Naive thymus-derived CD8-positive, alpha-beta T cell (primary cell): ENCODE results near the gene PDE8B. TPM values are rescaled to one million over a fixed set of nuclear protein-coding genes. Genes with fewer than 3 reads are reported as not detected.

Source experiments
- ATAC-seq, 2 donors: fragments of 150-1000 bp; cut with Tn5 transposase in 1 of 2; sonication (Bioruptor Pico), chemical (Tn5 transposase) in 1 of 2; 1 replicate in 1 of 2; 2 replicates in 1 of 2; pipeline ENCODE4 v1.10.0; 2021; ENCODE audit warnings: mild to moderate bottlenecking in 2 of 2, moderate library complexity in 2 of 2
- POLR2A ChIA-PET: fragments of 350-600 bp; sonication (Branson Sonifier 250); formaldehyde crosslinking; loops from one replicate; lab custom pipeline; 2021; ENCODE audit warnings: antibody characterized with exemption; lab: Charles Lee
- DNase-seq, 10 donors: peaks; one replicate each; pipeline versions ENCODE4 v3.0.0 to v3.0.0-alpha.2; 2020 to 2022
- H3K27ac Mint-ChIP-seq, 10 donors: one replicate each; pipeline ENCODE4 v1.8.0; 2020 to 2022; ENCODE audit warnings: mild to moderate bottlenecking in 10 of 10, mixed read lengths in 10 of 10, moderate library complexity in 4 of 10, inconsistent platforms in 1 of 10
- H3K27me3 Mint-ChIP-seq, 5 donors: one replicate each; pipeline ENCODE4 v1.8.0; 2021 to 2022; ENCODE audit warnings: mixed read lengths in 5 of 5
- H3K36me3 Mint-ChIP-seq, 3 donors: one replicate each; pipeline ENCODE4 v1.8.0; 2020 to 2022; ENCODE audit warnings: mixed read lengths in 3 of 3, mild to moderate bottlenecking in 2 of 3, inconsistent platforms in 1 of 3
- H3K4me1 Mint-ChIP-seq, 4 donors: one replicate each; pipeline ENCODE4 v1.8.0; 2021 to 2022; ENCODE audit warnings: mixed read lengths in 4 of 4
- H3K4me3 Mint-ChIP-seq, 10 donors: one replicate each; pipeline ENCODE4 v1.8.0; 2020 to 2022; ENCODE audit warnings: mild to moderate bottlenecking in 10 of 10, mixed read lengths in 10 of 10, moderate library complexity in 6 of 10, inconsistent platforms in 1 of 10
- H3K9me3 Mint-ChIP-seq, 9 donors: one replicate each; pipeline ENCODE4 v1.8.0; 2020 to 2022; ENCODE audit warnings: mixed read lengths in 9 of 9, mild to moderate bottlenecking in 3 of 9, inconsistent platforms in 1 of 9, moderate library complexity in 1 of 9
- polyA plus RNA-seq, 3 donors: library from polyadenylated mRNA; unstranded; fragments of 300-500 nt; fragmentation: Illumina TruSeq; gene quantifications; one replicate each; pipeline ENCODE4 v1.2.3, GENCODE V29; 2021
- total RNA-seq, 8 experiments: library from RNA in 2 of 8; stranded (reverse) in 2 of 8; gene quantifications; one replicate each; pipeline ENCODE4 v1.2.3 and lab custom pipeline; 2021 to 2026

Gene PDE8B
- total and polyA plus RNA-seq, 5 experiments from 2014 or later: 0.03 to 0.52 (median 0.12) TPM; not detected in 1

DNA sequence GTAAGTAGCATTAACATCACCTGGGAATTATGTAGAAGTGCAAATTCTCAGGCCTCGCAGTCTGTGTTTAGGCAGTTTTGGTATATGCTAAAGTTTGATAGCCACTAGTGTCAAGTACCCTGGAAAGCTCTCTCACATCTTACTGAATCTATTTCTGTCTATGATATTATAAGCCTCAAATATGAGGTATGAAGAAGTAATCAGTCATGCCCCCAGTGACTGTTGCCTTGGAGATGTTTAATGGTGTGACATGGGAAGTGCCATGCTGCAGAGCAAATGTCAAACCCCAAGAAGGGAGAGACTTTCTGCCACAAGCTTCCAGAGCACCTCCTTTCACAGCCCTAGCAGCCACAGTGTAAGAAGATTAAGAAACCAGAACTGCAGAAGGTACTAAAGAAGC is 9.8 kb upstream of the PDE8B start:
- no peak overlapping the region for H3K4me3 Mint-ChIP-seq
- peaks cover 0 to 5% (median 0%) of the 10 kb centered on the region in 5 donors for H3K27me3 Mint-ChIP-seq
- POLR2A ChIA-PET: interaction anchor here (1.1 kb wide), 1 partner anchor 8 kb away, joined by 3 read pairs; no protein-coding TSS in a partner anchor
- H3K36me3 Mint-ChIP-seq: peaks cover 0 to 16% (median 13%) of the 10 kb centered on the region in 3 donors
- ATAC-seq: no peak
- no peak overlapping the region for H3K27ac Mint-ChIP-seq
- DNase-seq: no peak
- H3K4me1 Mint-ChIP-seq: peaks cover 0 to 3% (median 0%) of the 10 kb centered on the region in 4 donors
- H3K9me3 Mint-ChIP-seq: peaks cover 6 to 29% (median 17%) of the 10 kb centered on the region in 9 donors

DNA sequence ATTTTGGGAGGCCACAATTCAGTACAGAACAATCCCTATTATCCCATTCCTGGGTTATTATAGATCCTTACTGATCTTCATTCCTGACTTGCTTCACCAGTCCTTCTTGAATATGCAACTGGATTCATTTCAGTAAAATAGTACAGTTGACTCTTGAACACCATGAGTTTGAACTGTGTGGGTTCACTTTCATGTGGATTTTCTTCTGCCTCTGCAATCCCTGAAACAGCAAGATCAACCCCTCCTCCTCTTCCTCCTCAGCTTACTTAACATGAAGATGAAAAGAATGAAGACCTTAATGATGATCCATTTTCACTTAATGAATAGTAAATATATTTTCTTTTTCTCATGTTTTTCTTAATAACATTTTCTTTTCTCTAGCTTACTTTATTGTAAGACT is 8.3 kb upstream of the PDE8B start:
- Mint-ChIP-seq H3K9me3 (peaks cover 6 to 19% (median 12%) of the 10 kb centered on the region in 9 donors), H3K36me3 (peaks cover 0 to 16% (median 13%) of the 10 kb centered on the region in 3 donors), H3K4me1 (peaks cover 0 to 3% (median 0%) of the 10 kb centered on the region in 4 donors), H3K27me3 (peaks cover 0 to 5% (median 0%) of the 10 kb centered on the region in 5 donors), H3K4me3 (no peak overlapping the region), H3K27ac (no peak overlapping the region)
- DNase-seq (no peak), ATAC-seq (no peak)
- POLR2A ChIA-PET: no interaction called here

DNA sequence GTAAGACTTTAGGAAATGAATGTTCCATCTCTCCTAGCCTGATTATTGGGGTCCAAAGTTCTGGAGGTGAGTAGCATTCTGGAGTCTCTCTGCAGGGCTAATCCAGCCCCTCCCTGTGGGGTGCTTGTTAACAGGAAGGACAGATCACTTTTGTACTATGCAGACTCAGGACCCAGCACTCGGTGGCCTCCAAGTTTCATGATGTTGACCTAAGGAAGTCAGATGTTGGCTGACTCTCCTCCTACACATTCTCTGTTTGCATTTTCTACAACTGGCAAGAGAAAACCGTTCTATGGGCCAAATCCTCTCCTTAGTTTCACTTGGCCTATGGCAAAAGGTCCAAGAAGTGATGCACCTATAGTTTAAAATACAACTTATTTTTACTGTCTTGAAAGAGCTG is 5.5 kb upstream of the PDE8B start:
- peaks cover 13 to 20% (median 15%) of the 10 kb centered on the region in 5 donors for H3K27me3 Mint-ChIP-seq
- H3K36me3 Mint-ChIP-seq: peaks cover 0 to 3% (median 0%) of the 10 kb centered on the region in 3 donors
- no peak overlapping the region for H3K27ac Mint-ChIP-seq
- H3K9me3 Mint-ChIP-seq: peaks cover 0 to 5% (median 0%) of the 10 kb centered on the region in 9 donors
- POLR2A ChIA-PET: no interaction called here
- no peak for ATAC-seq
- no peak for DNase-seq
- H3K4me3 Mint-ChIP-seq: no peak overlapping the region
- H3K4me1 Mint-ChIP-seq: peaks cover 3 to 7% (median 5%) of the 10 kb centered on the region in 4 donors

DNA sequence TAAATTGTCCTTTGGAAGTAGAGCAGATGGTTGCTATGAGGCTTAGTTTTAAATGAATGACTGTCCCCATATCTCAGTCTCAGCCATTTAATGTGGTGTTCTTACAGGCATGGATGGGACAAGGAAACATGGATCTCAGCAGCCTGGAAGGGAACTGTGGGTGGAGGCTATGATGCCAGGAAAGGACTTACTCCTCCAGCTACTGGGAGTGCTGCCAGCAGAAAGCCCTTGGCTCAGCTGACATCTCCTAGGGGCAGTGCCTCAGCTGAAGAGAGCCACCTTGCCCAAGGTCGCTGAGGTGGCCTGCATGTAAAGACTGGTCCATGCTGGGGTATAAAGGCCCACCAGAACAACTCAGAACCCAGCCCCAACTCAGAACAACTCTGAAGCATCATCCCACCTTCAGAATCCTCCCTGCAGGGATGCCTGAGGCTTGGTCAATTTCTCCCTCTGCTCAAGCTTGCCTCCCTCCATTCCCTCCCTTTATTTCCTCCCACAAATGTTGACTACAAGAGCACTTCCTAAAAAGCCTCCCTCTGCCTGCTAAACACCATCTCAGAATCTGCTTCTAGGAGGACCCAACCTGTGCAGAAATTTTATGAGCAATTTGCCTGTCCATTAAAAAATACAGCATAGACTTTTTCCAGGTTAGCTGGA is 1.8 kb upstream of the PDE8B start:
- H3K27me3 Mint-ChIP-seq: peaks cover 34 to 45% (median 40%) of the 10 kb centered on the region in 5 donors
- no peak for ATAC-seq
- H3K9me3 Mint-ChIP-seq: peaks cover 0 to 2% (median 0%) of the 10 kb centered on the region in 9 donors
- no peak for DNase-seq
- peaks cover 7 to 17% (median 13%) of the 10 kb centered on the region in 4 donors for H3K4me1 Mint-ChIP-seq
- POLR2A ChIA-PET: interaction anchor here (1.0 kb wide), 1 partner anchor 8 kb away, joined by 3 read pairs; no protein-coding TSS in a partner anchor
- peaks cover 0 to 9% (median 3%) of the 10 kb centered on the region in 3 donors for H3K36me3 Mint-ChIP-seq
- H3K27ac Mint-ChIP-seq: no peak overlapping the region
- peak overlapping the region in 7 of 10 donors; percentile 27 to 89 (median 84) for H3K4me3 Mint-ChIP-seq

DNA sequence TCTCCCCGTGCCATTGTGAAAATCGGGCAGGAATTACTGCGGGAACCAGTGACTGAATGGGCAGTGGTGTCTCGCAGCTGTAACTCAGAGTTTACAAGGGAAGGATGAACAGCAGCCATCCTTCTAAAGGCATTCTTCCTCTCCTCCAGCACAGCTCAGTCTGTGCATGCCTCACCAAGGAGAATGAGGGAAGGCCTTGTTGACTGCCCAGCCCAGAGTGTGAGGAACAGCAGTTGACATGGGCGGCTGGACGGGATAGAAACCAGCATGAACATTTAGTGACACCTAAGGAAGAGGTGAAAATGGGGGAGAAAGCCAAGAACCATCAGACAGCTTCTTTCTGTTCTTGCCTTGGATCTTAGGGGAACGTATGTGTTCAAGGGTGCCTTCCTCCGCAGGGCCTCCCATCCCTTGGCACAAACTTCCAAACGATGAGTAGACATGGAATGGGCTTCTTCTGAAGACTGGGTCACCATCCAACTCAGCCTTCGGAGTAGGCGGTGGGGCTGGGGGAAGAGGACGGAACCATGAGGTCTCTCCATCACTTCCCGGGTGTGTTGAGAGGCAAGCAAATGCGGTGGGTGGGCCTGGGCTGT is 887 bp upstream of the PDE8B start:
- H3K27ac Mint-ChIP-seq: peak overlapping the region in 4 of 10 donors; percentile 22 to 79 (median 62)
- H3K4me3 Mint-ChIP-seq: peak overlapping the region; percentile 82 to 90 (median 85)
- DNase-seq (no peak), ATAC-seq (no peak)
- peaks cover 0 to 9% (median 3%) of the 10 kb centered on the region in 3 donors for H3K36me3 Mint-ChIP-seq
- H3K4me1 Mint-ChIP-seq: peaks cover 7 to 17% (median 13%) of the 10 kb centered on the region in 4 donors
- H3K27me3 Mint-ChIP-seq: peaks cover 42 to 55% (median 50%) of the 10 kb centered on the region in 5 donors
- POLR2A ChIA-PET: interaction anchor here (1.0 kb wide), 1 partner anchor 9 kb away, joined by 3 read pairs; no protein-coding TSS in a partner anchor
- peaks cover 0 to 2% (median 0%) of the 10 kb centered on the region in 9 donors for H3K9me3 Mint-ChIP-seq

DNA sequence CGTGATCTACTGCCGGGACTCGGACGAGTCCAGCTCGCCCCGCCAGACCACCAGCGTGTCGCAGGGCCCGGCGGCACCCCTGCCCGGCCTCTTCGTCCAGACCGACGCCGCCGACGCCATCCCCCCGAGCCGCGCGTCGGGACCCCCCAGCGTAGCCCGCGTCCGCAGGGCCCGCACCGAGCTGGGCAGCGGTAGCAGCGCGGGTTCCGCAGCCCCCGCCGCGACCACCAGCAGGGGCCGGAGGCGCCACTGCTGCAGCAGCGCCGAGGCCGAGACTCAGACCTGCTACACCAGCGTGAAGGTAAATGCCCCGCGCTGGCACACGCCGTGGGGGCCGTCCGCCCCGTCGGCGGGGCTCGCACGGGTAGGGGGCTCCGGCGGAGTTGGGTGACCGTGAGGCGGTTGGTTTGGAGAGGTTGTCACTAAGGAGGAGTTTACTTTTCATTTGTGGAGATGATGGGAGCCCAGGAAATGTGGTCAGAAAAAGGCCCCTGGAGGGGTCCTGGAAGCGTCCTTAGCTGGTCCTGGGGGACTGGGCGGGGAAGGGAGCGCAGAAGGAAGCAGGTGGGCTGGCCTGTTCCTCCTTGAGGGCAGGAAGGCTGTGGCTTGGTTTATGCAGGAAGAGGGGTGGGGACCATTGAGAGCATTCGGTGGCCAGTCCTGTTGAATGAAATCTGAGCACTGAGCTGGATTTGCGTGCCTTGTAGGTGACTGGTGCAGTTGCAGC is 647 bp downstream of the PDE8B start:
- DNase-seq (peak in 1 of 10 donors; percentile 21), ATAC-seq (peak in 1 of 2 donors; percentile 43)
- POLR2A ChIA-PET: no interaction called here

DNA sequence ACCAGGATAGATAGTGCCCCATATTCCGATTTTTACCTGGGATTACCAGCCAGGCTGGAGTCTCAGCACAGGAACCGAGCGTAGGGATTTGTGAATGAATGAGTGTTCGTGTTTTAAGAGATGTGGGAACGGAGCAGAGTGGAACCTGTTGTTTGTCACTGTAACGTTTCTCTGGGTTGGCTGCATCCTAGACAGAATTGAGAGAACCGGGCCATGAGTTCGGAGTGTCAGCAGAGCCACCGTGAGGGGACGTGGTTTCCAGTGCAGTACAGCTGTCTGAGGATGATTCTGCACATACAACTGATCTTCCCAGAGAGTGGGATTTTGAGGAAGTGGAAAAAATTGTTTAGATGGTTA is 1.2 kb downstream of the PDE8B start:
- peak overlapping the region in 3 of 10 donors; percentile 25 to 78 (median 57) for H3K27ac Mint-ChIP-seq
- H3K4me3 Mint-ChIP-seq: peak overlapping the region; percentile 50 to 84 (median 76)
- H3K36me3 Mint-ChIP-seq: peaks cover 0 to 9% (median 3%) of the 10 kb centered on the region in 3 donors
- H3K9me3 Mint-ChIP-seq: peaks cover 0 to 2% (median 0%) of the 10 kb centered on the region in 9 donors
- POLR2A ChIA-PET: no interaction called here
- peaks cover 7 to 17% (median 13%) of the 10 kb centered on the region in 4 donors for H3K4me1 Mint-ChIP-seq
- H3K27me3 Mint-ChIP-seq: peaks cover 54 to 75% (median 64%) of the 10 kb centered on the region in 5 donors
- ATAC-seq: no peak
- no peak for DNase-seq

More for the DNA sequence above, 647 bp downstream of the PDE8B start:
- peaks cover 51 to 69% (median 59%) of the 10 kb centered on the region in 5 donors for H3K27me3 Mint-ChIP-seq
- H3K27ac Mint-ChIP-seq: peak overlapping the region in 2 of 10 donors; percentile 57 to 78
- peaks cover 0 to 2% (median 0%) of the 10 kb centered on the region in 9 donors for H3K9me3 Mint-ChIP-seq
- peaks cover 0 to 9% (median 3%) of the 10 kb centered on the region in 3 donors for H3K36me3 Mint-ChIP-seq
- peak overlapping the region; percentile 50 to 84 (median 76) for H3K4me3 Mint-ChIP-seq
- peaks cover 7 to 17% (median 13%) of the 10 kb centered on the region in 4 donors for H3K4me1 Mint-ChIP-seq

DNA sequence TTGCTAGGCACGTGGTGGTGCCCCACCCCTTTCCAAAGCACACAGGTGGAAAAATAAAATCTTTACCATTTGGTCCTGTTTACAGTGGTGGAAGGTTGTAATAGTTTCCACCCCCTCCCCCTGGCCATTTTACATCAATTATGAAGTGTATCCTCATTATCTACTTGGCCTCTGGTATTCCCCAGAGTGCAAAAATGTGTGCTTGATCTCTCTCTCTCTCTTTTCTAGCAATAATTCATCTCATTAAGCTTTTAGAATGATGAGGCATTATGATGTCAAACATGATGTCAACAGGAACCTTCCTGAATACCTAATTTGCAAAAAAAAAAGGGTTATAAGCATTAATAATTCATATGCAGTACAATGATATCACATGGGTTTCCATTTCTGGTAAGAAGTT is 3.1 kb downstream of the PDE8B start:
- H3K27me3 Mint-ChIP-seq: peaks cover 58 to 91% (median 64%) of the 10 kb centered on the region in 5 donors
- POLR2A ChIA-PET: no interaction called here
- peak overlapping the region in 1 of 10 donors; percentile 2 for H3K27ac Mint-ChIP-seq
- peaks cover 7 to 17% (median 13%) of the 10 kb centered on the region in 4 donors for H3K4me1 Mint-ChIP-seq
- peaks cover 0 to 2% (median 0%) of the 10 kb centered on the region in 9 donors for H3K9me3 Mint-ChIP-seq
- ATAC-seq (no peak), DNase-seq (no peak)
- H3K4me3 Mint-ChIP-seq: no peak overlapping the region
- H3K36me3 Mint-ChIP-seq: peaks cover 0 to 9% (median 3%) of the 10 kb centered on the region in 3 donors

DNA sequence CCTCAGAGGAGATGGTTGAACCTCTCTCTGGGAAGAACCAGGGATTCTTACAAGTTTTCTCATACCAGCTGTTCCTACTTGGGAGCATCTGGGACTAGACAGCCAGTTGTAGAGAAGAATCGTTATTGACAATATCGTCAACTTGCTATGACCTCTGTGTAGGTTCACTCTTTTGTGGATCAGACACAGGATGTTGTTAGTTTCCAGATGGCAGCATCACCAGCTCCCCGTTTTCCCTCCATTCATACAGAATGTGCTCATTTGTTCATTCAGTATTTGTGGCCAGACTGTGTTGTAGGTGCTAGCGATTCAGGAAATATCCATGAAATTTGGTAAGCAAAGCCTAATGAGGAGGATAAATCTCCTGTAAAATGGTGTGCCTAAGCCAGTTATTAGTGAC is 3.7 kb downstream of the PDE8B start:
- DNase-seq: no peak
- Mint-ChIP-seq H3K4me1 (peaks cover 7 to 17% (median 13%) of the 10 kb centered on the region in 4 donors), H3K36me3 (peaks cover 0 to 9% (median 3%) of the 10 kb centered on the region in 3 donors), H3K9me3 (peaks cover 0 to 1% (median 0%) of the 10 kb centered on the region in 9 donors), H3K27ac (peak overlapping the region in 1 of 10 donors; percentile 2), H3K4me3 (no peak overlapping the region), H3K27me3 (peaks cover 53 to 89% (median 58%) of the 10 kb centered on the region in 5 donors)
- POLR2A ChIA-PET: no interaction called here
- no peak for ATAC-seq

DNA sequence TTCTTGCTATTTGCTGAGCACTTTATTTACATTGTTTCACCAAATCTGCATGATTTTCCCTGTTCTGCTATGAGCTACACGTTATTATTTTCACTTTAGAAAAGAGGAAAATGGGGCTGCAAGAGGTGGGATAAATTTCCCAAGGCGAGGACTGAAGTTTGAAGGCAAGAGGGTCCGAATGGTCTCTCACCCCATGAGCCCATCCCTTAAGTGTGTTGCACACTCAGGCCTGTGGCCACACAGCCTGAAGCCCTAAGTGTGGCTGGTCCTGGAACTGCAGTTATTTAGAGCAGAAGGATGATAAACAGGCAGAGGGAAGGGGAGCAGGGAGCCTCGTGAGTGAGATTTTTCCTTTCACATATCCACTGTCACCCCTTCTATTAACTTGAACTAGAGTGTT is 7.8 kb downstream of the PDE8B start:
- ATAC-seq: no peak
- no peak overlapping the region for H3K27ac Mint-ChIP-seq
- no peaks in the 10 kb centered on the region for H3K9me3 Mint-ChIP-seq
- peaks cover 32 to 71% (median 40%) of the 10 kb centered on the region in 5 donors for H3K27me3 Mint-ChIP-seq
- no peaks in the 10 kb centered on the region for H3K4me1 Mint-ChIP-seq
- DNase-seq: no peak
- no peak overlapping the region for H3K4me3 Mint-ChIP-seq
- POLR2A ChIA-PET: no interaction called here
- H3K36me3 Mint-ChIP-seq: no peaks in the 10 kb centered on the region

DNA sequence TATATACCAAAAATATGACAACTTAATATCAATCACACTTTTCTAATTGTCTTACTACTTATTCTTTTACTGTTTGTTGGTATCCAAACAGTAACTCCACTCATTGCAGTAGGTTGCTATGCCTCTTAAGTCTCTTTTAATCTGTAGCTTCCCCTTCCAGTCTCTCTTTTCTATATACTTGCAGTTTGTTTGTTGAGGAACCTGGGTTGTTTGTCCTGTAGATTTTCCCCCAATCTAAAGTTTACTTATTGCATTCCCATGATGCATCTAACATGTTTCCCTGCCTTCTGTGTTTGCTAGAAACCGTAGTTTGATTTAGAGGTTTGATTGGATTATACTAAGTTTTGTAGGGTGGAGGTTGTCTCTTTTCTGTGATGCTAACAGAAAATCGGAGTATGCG is 10.6 kb downstream of the PDE8B start:
- POLR2A ChIA-PET: no interaction called here
- H3K4me3 Mint-ChIP-seq: no peak overlapping the region
- H3K27me3 Mint-ChIP-seq: peaks cover 17 to 48% (median 22%) of the 10 kb centered on the region in 5 donors
- ATAC-seq (no peak), DNase-seq (no peak)
- H3K9me3 Mint-ChIP-seq: no peaks in the 10 kb centered on the region
- no peaks in the 10 kb centered on the region for H3K4me1 Mint-ChIP-seq
- no peaks in the 10 kb centered on the region for H3K36me3 Mint-ChIP-seq
- no peak overlapping the region for H3K27ac Mint-ChIP-seq

DNA sequence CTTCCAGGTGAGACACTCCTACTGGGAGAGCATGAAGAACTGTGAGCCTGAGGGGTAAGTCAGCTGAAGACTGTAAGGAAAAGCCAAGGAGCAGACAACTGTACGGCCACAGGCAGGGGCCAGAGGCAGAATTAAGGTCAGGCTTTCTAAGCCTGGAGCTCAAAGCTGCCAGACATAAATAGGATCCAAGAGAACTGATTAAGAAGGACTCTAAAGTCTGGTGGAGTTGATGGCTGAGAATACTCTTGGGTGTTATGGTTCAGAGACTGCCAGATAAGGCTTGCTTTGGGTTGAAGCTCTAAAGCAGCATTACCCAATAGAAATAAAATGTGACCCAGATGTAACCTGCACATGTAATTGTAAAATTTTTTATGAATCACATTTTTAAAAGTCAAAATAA is 12.2 kb downstream of the PDE8B start:
- ATAC-seq (no peak), DNase-seq (no peak)
- Mint-ChIP-seq H3K27me3 (peaks cover 7 to 32% (median 20%) of the 10 kb centered on the region in 5 donors), H3K36me3 (no peaks in the 10 kb centered on the region), H3K4me3 (no peak overlapping the region), H3K27ac (peak overlapping the region in 1 of 10 donors; percentile 51), H3K9me3 (no peaks in the 10 kb centered on the region), H3K4me1 (no peaks in the 10 kb centered on the region)
- POLR2A ChIA-PET: no interaction called here
